Neural progenitor cell (in vitro differentiated cells): Measurements from ENCODE around the gene ARL3. TPM values are rescaled to one million over a fixed set of nuclear protein-coding genes. Genes with fewer than 3 reads are reported as not detected.
"Not testable (repeated sequence)": the region's sequence is repeated elsewhere in the genome, so short reads cannot be mapped to it uniquely, and the experiment has no call there.

Source experiments
- DNase-seq: peaks from one replicate; pipeline ENCODE4 v3.0.0-alpha.2; 2016; ENCODE audit warnings: low spot score
- H2AFZ ChIP-seq: fragments of 200-600 bp; sonication (generic); replicated peaks from 2 replicates; pipeline ENCODE4 v1.6.1; 2016; ENCODE audit warnings: antibody characterized with exemption
- H3F3A ChIP-seq: fragments of 200-600 bp; sonication (generic); 2 replicates; pipeline ENCODE4 v1.6.1; 2016; ENCODE audit warnings: antibody characterized with exemption, low read depth
- H3K27ac ChIP-seq: fragments of 200-600 bp; sonication (generic); 2 replicates; pipeline ENCODE4 v1.5.1; 2016; ENCODE audit warnings: mild to moderate bottlenecking
- H3K27me3 ChIP-seq: fragments of 200-600 bp; sonication (generic); 2 replicates; pipeline ENCODE4 v1.6.1; 2016; ENCODE audit warnings: mild to moderate bottlenecking, moderate library complexity
- H3K36me3 ChIP-seq: fragments of 200-600 bp; sonication (generic); 2 replicates; pipeline ENCODE4 v1.5.1; 2016
- H3K4me1 ChIP-seq: fragments of 200-600 bp; sonication (generic); 2 replicates; pipeline ENCODE4 v1.6.1; 2016; ENCODE audit warnings: mixed run types
- H3K4me2 ChIP-seq: fragments of 200-600 bp; sonication (generic); 2 replicates; pipeline ENCODE4 v1.6.1; 2016
- H3K4me3 ChIP-seq: fragments of 200-600 bp; sonication (generic); 2 replicates; pipeline ENCODE4 v1.5.1; 2016
- H3K79me2 ChIP-seq: fragments of 200-600 bp; sonication (generic); 2 replicates; pipeline ENCODE4 v1.6.1; 2016; ENCODE audit warnings: low read depth
- H3K9ac ChIP-seq: fragments of 200-600 bp; sonication (generic); 2 replicates; pipeline ENCODE4 v1.6.1; 2016
- H3K9me3 ChIP-seq: fragments of 200-600 bp; sonication (generic); 2 replicates; pipeline ENCODE4 v1.5.1; 2016; ENCODE audit warnings: low read depth
- H4K20me1 ChIP-seq: fragments of 200-600 bp; sonication (generic); 2 replicates; pipeline ENCODE4 v1.6.1; 2016; ENCODE audit warnings: low read depth
- H3K27ac Mint-ChIP-seq: 3 replicates; pipeline ENCODE4 v1.8.0; 2021; ENCODE audit warnings: mixed read lengths
- H3K27me3 Mint-ChIP-seq: 2 replicates; pipeline ENCODE4 v1.8.0; 2022; ENCODE audit warnings: low read depth, mild to moderate bottlenecking, inconsistent platforms, moderate library complexity, mixed read lengths; ENCODE audit not compliant: insufficient read depth
- H3K36me3 Mint-ChIP-seq: 3 replicates; pipeline ENCODE4 v1.8.0; 2021; ENCODE audit warnings: mixed read lengths
- H3K4me1 Mint-ChIP-seq: 3 replicates; pipeline ENCODE4 v1.8.0; 2021; ENCODE audit warnings: mixed read lengths
- H3K4me3 Mint-ChIP-seq: 3 replicates; pipeline ENCODE4 v1.8.0; 2021; ENCODE audit warnings: mild to moderate bottlenecking, moderate library complexity, mixed read lengths
- H3K9me3 Mint-ChIP-seq: 3 replicates; pipeline ENCODE4 v1.8.0; 2020; ENCODE audit warnings: mixed read lengths
- EZH2 ChIP-seq: fragments of 200-600 bp; sonication (generic); IDR thresholded peaks from 2 replicates; pipeline ENCODE4 v1.6.1; 2017; ENCODE audit warnings: antibody characterized with exemption, mild to moderate bottlenecking, moderate library complexity
- EZH2phosphoT487 ChIP-seq: fragments of 200-600 bp; sonication (generic); IDR thresholded peaks from 2 replicates; pipeline ENCODE4 v1.6.1; 2017; ENCODE audit warnings: antibody characterized with exemption
- total RNA-seq: library from RNA; depleted of rRNA; stranded (reverse); fragments of >200 nt; gene quantifications from 2 replicates; pipeline ENCODE4 v1.2.3, GENCODE V29; 2015; ENCODE audit warnings: low replicate concordance
- TF ChIP-seq, protein P1 (sequence below): fragments of 200-600 bp; sonication (generic); IDR thresholded peaks from 2 replicates; pipeline ENCODE4 v1.5.1; 2017; ENCODE audit warnings: antibody characterized with exemption, mild to moderate bottlenecking

ARL3 gene
- total RNA-seq, 1 donor from 2014 or later, result 29.7 TPM

DNA sequence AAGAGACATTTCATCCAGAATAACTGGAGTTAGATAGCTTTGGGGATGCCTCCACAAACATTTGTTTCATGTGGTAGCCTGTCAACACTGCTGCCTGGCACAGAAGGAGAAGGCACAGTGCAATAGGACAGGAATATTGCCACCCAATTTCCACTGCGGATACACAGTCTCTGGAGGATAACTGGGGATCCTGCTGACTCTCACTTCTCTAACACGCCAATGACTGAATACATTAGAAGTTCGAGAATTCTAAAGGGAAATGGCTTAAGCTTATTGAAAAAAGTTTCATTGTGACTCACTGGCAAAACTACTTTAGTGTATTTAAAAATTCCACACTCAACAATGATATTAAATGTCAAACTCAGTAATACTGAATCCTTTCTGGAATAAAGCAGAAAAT lies 12.9 kb downstream of the ARL3 start:
- Histone ChIP-seq H3K4me1 (no peaks in the 10 kb centered on the region), H3K36me3 (peaks cover 11% of the 10 kb centered on the region), H3K9me3 (no peaks in the 10 kb centered on the region), H3K27ac (no peak overlapping the region), H3F3A (no peaks in the 10 kb centered on the region), H4K20me1 (peaks cover 12% of the 10 kb centered on the region), H3K4me2 (no peak overlapping the region), H2AFZ (no peak overlapping the region), H3K4me3 (no peak overlapping the region), H3K9ac (no peak overlapping the region), H3K79me2 (peaks cover 22% of the 10 kb centered on the region), H3K27me3 (no peaks in the 10 kb centered on the region)
- Mint-ChIP-seq H3K27me3 (no peaks in the 10 kb centered on the region), H3K9me3 (no peaks in the 10 kb centered on the region), H3K4me3 (no peak overlapping the region), H3K27ac (no peak overlapping the region), H3K4me1 (peaks cover 4% of the 10 kb centered on the region), H3K36me3 (peaks cover 34% of the 10 kb centered on the region)
- no peak for TF ChIP-seq EZH2
- TF ChIP-seq, protein P1, sequence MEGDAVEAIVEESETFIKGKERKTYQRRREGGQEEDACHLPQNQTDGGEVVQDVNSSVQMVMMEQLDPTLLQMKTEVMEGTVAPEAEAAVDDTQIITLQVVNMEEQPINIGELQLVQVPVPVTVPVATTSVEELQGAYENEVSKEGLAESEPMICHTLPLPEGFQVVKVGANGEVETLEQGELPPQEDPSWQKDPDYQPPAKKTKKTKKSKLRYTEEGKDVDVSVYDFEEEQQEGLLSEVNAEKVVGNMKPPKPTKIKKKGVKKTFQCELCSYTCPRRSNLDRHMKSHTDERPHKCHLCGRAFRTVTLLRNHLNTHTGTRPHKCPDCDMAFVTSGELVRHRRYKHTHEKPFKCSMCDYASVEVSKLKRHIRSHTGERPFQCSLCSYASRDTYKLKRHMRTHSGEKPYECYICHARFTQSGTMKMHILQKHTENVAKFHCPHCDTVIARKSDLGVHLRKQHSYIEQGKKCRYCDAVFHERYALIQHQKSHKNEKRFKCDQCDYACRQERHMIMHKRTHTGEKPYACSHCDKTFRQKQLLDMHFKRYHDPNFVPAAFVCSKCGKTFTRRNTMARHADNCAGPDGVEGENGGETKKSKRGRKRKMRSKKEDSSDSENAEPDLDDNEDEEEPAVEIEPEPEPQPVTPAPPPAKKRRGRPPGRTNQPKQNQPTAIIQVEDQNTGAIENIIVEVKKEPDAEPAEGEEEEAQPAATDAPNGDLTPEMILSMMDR, result no peak
- TF ChIP-seq EZH2phosphoT487, result no peak
- DNase-seq, result no peak

GRCh38 chr10:102698894-102699293 lies 15.3 kb downstream of the ARL3 start:
- no peaks in the 10 kb centered on the region for H3K79me2 ChIP-seq
- H3K9me3 Mint-ChIP-seq, result no peaks in the 10 kb centered on the region
- H3K27me3 Mint-ChIP-seq, result no peaks in the 10 kb centered on the region
- no peak overlapping the region for H3K27ac Mint-ChIP-seq
- H3K27ac ChIP-seq, result no peak overlapping the region
- H3F3A ChIP-seq, result no peaks in the 10 kb centered on the region
- H3K9ac ChIP-seq, result no peak overlapping the region
- no peaks in the 10 kb centered on the region for H3K4me1 ChIP-seq
- peaks cover 34% of the 10 kb centered on the region for H3K36me3 Mint-ChIP-seq
- DNase-seq, result no peak
- H4K20me1 ChIP-seq, result peaks cover 10% of the 10 kb centered on the region
- no peaks in the 10 kb centered on the region for H3K9me3 ChIP-seq
- H2AFZ ChIP-seq, result no peak overlapping the region
- no peak for TF ChIP-seq EZH2phosphoT487
- no peak for TF ChIP-seq EZH2
- TF ChIP-seq, protein P1, result no peak
- no peak overlapping the region for H3K4me3 ChIP-seq
- H3K27me3 ChIP-seq, result no peaks in the 10 kb centered on the region
- peaks cover 17% of the 10 kb centered on the region for H3K36me3 ChIP-seq
- no peak overlapping the region for H3K4me3 Mint-ChIP-seq
- no peak overlapping the region for H3K4me2 ChIP-seq
- peaks cover 4% of the 10 kb centered on the region for H3K4me1 Mint-ChIP-seq

DNA sequence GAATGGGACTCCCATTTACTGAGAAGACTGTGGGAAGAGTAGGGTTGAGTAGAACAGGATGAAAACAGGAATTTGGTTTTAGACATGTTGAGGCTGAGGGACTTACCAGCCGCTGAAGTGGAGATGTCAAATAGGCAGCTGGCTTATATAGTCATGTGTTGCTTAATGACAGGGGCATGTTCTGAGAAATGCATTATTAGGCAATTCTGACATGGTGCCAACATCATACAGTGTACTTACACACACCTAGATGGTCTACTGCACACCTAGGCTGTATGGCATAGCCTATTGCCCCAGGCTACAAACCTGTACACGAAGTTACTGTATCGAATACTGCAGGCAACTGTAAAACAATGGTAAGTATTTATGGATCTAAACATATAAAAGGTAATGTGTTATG lies 17.5 kb downstream of the ARL3 start:
- H3K4me1 ChIP-seq, result no peaks in the 10 kb centered on the region
- no peak overlapping the region for H2AFZ ChIP-seq
- no peak overlapping the region for H3K27ac ChIP-seq
- H3F3A ChIP-seq, result no peaks in the 10 kb centered on the region
- no peak overlapping the region for H3K4me3 Mint-ChIP-seq
- H4K20me1 ChIP-seq, result peaks cover 10% of the 10 kb centered on the region
- no peak overlapping the region for H3K9ac ChIP-seq
- H3K4me3 ChIP-seq, result no peak overlapping the region
- H3K36me3 ChIP-seq, result peaks cover 17% of the 10 kb centered on the region
- H3K27me3 Mint-ChIP-seq, result no peaks in the 10 kb centered on the region
- peaks cover 4% of the 10 kb centered on the region for H3K4me1 Mint-ChIP-seq
- H3K9me3 Mint-ChIP-seq, result no peaks in the 10 kb centered on the region
- DNase-seq, result no peak
- H3K36me3 Mint-ChIP-seq, result peaks cover 37% of the 10 kb centered on the region
- no peak overlapping the region for H3K4me2 ChIP-seq
- H3K79me2 ChIP-seq, result no peaks in the 10 kb centered on the region
- no peak overlapping the region for H3K27ac Mint-ChIP-seq
- H3K27me3 ChIP-seq, result no peaks in the 10 kb centered on the region
- no peak for TF ChIP-seq EZH2phosphoT487
- TF ChIP-seq, protein P1, result no peak
- TF ChIP-seq EZH2, result no peak
- no peaks in the 10 kb centered on the region for H3K9me3 ChIP-seq

DNA sequence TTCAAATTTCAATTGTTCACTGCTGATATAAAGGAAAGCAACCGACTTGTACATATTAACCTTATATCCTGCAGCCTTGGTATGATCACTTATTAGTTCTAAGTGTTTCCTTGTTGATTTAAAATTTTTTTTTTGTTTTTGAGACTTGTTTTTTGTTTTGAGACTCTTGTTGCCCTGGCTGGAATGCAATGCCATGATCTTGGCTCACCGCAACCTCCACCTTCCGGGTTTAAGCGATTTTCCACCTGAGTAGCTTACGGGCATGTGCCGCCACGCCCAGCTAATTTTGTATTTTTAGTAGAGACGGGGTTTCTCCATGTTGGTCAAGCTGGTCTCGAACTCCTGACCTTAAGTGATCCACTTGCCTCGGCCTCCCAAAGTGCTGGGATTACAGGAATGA lies 18.8 kb downstream of the ARL3 start:
- not testable (repeated sequence) for H3K27me3 Mint-ChIP-seq, H3K4me3 Mint-ChIP-seq, H3K4me3 ChIP-seq, H3K4me2 ChIP-seq, H2AFZ ChIP-seq, H3K27ac ChIP-seq, H3K4me1 ChIP-seq, H3K79me2 ChIP-seq, H3K9me3 Mint-ChIP-seq, H3K9ac ChIP-seq, H3K27me3 ChIP-seq, H3K9me3 ChIP-seq, DNase-seq, H3K27ac Mint-ChIP-seq, H3F3A ChIP-seq, H3K4me1 Mint-ChIP-seq
- Histone ChIP-seq H4K20me1 (peaks cover 10% of the 10 kb centered on the region), H3K36me3 (peaks cover 17% of the 10 kb centered on the region)
- H3K36me3 Mint-ChIP-seq, result peaks cover 36% of the 10 kb centered on the region
